CD4-positive, alpha-beta T cell treated with Interleukin-1 beta for 1 hour (primary cell): ENCODE results near the gene COQ8A.
"Not testable (repeated sequence)": the region's sequence is repeated elsewhere in the genome, so short reads cannot be mapped to it uniquely, and the experiment has no call there.

ENCODE experiments used
- DNase-seq, 2 donors: peaks; one replicate each; pipeline ENCODE4 v3.0.0-alpha.2; 2020 to 2022

COQ8A gene

DNA sequence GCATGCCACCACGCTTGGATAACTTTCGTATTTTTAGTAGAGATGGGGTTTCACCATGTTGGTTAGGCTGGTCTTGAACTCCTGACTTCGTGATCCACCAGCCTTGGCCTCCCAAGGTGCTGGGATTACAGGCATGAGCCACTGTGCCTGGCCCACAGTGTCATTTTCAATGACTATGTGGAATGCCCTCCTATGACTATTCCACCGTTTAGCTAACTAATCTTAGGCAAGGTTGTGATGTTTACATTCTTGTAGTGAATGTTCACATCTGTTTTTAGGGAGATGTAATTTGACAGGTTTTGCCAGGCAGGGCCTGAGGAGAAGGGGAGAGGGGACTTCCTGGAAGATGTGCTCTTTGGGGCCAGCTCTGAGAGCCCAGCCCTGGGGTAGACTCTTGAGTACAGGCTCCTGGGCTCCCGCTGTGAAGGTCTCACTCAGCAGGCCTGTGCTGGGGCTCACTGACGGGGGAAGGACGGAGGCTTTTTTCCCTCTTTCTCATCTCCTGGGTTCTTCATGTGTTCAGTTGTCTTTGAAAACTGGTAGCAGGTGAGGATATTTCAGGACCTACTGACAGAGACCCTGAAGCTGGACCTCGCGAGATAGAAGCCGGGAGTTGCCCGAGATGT lies 13.2 kb downstream of the COQ8A start:
- no peak for DNase-seq

- no peak for DNase-seq
These were observed 14.2 kb downstream of the COQ8A start for GRCh38 chr1:226954337-226954736.

- DNase-seq, result no peak
These were observed 14.7 kb downstream of the COQ8A start for GRCh38 chr1:226954777-226955176.

DNA sequence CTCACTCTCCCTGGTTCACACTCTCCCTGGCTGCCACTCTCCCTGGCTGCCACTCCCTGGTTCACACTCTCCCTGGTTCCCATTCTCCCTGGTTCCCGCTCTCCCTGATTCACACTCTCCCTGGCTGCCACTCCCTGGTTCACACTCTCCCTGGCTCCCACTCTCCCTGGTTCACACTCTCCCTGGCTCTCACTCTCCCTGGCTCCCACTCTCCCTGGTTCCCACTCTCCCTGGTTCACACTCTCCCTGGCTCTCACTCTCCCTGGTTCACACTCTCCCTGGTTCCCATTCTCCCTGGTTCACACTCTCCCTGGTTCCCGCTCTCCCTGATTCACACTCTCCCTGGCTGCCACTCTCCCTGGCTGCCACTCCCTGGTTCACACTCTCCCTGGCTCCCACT lies 15.8 kb downstream of the COQ8A start:
- not testable (repeated sequence) for DNase-seq

DNA sequence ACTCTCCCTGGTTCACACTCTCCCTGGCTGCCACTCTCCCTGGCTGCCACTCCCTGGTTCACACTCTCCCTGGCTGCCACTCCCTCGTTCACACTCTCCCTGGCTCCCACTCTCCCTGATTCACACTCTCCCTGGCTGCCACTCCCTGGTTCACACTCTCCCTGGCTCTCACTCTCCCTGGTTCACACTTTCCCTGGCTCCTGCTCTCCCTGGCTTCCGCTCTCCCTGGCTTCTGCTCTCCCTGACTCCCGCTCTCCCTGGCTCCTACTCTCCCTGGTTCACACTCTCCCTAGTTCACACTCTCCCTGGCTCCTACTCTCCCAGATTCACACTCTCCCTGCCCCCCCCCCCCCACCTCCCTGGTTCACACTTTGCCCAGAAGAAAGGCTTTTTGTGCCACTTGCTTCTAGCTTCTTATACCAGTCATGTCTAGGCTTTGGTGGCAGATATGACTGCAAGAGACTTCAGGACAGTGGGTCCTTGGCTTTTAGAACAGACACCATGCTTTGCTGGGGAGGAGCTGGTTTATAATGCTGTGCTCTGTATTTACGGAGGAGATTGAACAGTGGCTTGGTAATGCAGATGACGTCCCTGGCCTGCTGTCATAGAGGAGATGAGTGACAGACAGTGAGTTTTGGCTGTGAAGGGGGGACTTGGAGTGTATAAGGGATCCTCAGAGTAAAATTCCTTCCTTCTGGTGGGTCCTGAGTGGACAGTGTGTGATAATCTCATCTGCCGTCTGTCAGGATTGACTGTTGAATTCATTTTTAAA lies 17.0 kb downstream of the COQ8A start:
- no peak for DNase-seq

GRCh38 chr1:226957714-226958113 lies 17.6 kb downstream of the COQ8A start:
- DNase-seq, result no peak

GRCh38 chr1:226958300-226958699 lies 18.2 kb downstream of the COQ8A start:
- no peak for DNase-seq

- no peak for DNase-seq
These were observed 20.2 kb downstream of the COQ8A start for GRCh38 chr1:226960256-226960655.

- no peak for DNase-seq
These were observed 21.1 kb downstream of the COQ8A start for GRCh38 chr1:226960944-226961765.

DNA sequence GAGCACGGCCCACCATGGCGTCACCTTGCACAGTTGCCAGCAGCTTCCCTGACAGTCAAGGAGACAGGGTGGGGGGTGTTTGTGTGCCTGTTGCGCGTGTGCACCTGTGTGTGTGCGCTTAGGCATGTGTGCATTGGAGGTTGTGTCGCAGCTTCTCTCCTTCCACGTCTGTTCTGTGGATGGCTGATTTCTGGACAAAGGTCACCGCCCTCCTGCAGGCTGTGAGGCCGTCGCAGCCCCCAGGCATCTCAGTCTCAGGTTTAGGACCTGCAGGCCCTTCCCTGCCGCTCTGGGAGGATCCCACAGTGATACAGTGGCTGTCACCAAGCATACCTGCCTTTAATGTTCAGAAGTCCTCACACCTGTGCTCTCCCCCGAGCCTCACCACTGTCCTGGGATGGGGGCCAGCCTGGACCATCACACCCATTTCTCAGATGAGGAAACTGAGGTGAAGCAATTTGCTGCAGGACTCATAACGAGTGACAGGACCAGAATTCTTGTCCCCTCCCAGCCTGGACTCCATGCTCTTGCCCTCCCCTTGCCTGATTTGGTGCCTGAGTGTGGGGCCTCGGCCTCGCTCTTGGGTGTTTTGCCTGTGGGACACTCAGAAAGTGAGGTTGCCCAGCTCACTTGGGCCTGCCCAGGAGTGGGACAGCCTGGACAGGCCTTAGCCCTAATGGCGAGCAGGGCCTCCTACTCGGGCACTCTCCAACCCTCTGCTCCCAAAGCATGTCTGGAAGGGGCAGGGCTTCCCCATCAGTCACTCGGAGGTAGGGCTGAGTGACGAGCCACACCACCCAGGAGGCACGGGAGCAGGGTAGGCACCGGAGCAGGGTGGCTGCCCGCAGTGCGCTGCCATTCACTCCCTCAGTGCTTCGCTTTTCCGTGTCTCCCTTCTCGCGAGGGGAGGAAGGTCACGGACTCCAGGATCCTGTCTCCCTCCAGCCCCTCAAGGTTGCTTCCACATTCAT lies 22.6 kb downstream of the COQ8A start:
- no peak for DNase-seq

DNA sequence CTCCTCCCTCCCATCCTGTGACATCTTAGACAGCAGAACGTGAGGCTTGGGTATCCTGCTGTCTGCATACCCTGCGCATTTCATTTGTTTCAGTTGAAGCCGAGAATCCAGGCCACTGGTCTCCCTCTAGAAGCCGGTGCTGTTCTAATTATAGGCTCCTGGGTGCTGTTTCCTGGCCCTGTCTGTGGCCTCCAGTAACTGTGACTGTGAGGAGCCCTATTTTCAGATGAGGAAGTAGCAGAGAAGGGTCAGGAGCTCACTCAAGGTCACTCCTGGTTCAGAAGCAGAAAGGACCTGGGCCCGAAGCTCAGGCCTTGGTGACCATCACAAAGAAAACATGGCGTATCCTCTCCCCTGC lies 24.0 kb downstream of the COQ8A start:
- DNase-seq, result no peak

DNA sequence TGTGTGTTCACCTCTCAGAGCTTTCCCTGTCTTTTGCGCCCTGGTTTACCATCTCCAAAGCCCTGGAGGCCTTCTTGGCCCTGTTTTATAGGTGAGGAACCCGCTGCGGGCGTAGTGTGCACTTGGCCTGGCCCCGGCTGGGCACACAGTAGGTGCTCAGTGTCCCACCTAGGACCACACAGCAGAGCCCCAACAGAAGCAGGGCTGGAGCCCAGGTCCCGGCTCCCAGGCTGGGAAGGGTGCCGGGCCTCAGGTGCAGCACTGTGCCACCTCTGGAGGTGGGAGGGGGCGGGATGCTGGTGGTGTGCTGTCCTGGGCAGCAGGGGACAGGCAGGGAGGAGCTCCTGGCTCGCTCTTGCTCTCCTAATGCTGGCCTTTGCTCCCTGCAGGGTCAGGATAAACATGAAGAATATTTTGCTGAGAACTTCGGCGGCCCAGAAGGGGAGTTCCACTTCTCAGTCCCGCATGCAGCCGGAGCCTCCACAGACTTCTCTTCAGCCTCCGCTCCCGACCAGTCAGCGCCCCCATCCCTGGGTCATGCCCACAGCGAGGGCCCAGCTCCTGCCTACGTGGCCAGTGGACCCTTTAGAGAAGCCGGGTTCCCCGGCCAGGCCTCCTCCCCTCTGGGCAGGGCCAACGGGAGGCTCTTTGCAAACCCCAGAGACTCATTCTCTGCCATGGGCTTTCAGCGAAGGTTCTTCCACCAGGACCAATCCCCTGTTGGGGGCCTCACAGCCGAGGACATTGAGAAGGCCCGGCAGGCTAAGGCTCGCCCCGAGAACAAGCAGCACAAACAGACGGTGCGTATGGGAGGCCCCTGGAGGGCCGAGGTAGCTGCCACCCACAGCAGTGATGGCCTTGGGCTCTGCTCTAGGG lies 24.8 kb downstream of the COQ8A start:
- no peak for DNase-seq

DNA sequence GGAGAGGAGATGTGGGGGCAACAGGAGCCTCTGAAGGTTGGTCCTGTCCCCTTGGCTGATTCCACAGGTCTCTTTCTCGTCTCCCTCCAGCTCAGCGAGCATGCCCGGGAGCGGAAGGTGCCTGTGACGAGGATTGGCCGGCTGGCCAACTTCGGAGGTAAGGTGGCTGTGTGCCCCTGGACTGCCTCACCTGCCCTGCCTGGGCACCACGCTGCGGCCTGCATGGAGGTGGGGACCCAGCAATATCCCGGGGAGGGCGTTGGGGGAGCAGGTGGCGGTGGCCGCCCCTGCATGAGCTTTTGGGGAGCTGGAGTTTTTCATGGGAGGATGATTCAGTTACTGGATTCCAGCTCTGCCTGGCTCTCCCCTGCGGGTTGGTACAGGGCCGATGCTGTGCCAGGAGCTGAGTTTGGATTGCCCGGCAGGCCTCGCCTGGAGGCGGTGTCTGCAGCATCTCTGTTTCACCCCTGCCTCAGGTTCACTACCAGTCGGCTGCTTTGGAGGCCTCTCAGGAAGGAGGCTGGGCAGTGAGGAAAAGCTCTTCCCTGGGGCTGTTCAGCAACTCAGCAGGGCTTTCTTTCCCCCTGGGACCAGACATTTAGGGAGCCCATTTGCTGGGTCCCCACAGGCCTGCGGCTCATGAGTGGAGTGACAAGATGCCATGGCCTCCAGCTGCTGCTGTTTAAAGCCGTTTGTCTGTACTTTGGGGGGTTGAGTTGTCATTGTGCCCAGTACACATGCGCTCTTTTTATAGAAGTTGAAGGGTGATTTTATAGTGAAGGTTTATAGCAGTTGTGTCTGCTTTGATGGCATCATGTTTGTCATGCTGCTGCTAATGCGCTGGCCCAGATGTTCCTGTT lies 25.7 kb downstream of the COQ8A start:
- DNase-seq, result no peak

DNA sequence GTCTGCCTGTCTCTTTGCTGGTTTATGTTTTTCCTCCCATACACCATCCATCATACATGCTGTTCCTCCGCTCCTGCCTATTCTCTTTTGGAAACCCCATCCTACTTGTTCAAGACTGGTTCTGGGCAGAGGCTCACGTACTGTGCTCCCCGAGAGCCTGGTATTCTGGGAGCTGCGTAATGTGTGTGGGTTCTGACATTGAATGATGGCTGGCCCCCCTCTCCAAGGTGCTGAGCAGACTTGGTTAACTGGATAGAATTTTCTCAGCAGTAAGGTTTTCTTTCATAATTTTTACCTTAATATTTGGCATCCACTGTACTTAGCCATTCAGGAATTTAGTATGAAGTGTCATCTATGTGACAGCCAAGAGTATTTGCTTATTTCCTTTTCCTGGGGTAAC lies 26.6 kb downstream of the COQ8A start:
- no peak for DNase-seq

DNA sequence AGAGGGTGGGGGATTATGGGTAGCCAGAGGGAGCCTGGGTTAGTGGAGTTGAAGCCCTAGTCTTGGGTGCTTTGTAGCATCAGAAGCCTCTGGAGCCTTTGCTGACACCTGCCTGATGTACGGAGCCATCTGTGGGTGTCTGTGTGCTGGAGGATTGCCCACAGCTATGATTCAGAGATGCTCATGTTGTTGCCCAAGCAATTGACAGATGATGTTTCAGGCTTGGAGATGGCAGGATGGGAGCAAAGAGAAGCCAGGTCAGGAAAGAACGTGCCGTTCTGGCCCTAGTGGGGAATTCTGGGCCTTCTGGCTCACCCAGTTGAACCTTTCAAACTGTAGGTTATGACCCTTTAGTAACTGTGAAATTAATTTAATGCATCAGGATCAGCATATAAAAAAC lies 27.6 kb downstream of the COQ8A start:
- DNase-seq, result no peak

- no peak for DNase-seq
These were observed 31.7 kb downstream of the COQ8A start for GRCh38 chr1:226971765-226972164.

DNA sequence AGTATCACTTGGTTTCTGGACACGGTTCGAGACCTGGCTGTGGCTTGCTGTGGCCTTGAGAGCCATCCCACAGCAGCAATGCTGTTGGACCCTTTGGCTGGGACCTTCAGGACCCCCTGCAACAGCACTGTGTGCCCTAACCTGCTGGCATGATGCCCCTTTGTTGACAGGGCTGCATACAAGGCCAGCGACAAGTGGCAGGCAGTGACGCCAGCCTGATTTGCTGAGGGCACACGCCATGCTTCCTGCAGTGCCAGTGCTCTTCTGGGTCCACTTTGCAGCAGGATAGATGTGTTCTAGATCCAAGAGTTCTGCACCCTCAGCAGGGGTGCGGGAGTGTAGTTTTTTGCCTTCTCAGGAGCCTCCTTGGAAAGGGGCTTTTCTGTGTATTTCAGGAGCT lies 32.8 kb downstream of the COQ8A start:
- no peak for DNase-seq

- no peak for DNase-seq
These were observed 33.3 kb downstream of the COQ8A start for GRCh38 chr1:226973371-226973897.

- DNase-seq, result no peak
These were observed 33.9 kb downstream of the COQ8A start for GRCh38 chr1:226973898-226974543.
